Memory B cell (primary cell): Measurements from ENCODE around the gene USF2.
A peak's percentile ranks its signal among the peaks of the same experiment; 100 is the strongest.
"Not testable (repeated sequence)": the region's sequence is repeated elsewhere in the genome, so short reads cannot be mapped to it uniquely, and the experiment has no call there.

ENCODE experiments used
- ATAC-seq: fragments of 150-1000 bp; cut with Tn5 transposase; 2 replicates; pipeline ENCODE4 v1.10.0; 2021; ENCODE audit warnings: low read depth, mild to moderate bottlenecking, moderate library complexity
- DNase-seq, 2 donors: peaks; one replicate each; pipeline ENCODE4 v3.0.0; 2022; ENCODE audit warnings: low spot score in 2 of 2
- H3K27ac Mint-ChIP-seq: one replicate; pipeline ENCODE4 v1.8.0; 2022; ENCODE audit warnings: mild to moderate bottlenecking, moderate library complexity, mixed read lengths
- H3K27me3 Mint-ChIP-seq: one replicate; pipeline ENCODE4 v1.8.0; 2022; ENCODE audit warnings: mixed read lengths
- H3K36me3 Mint-ChIP-seq: one replicate; pipeline ENCODE4 v1.8.0; 2022; ENCODE audit warnings: mild to moderate bottlenecking, mixed read lengths
- H3K4me1 Mint-ChIP-seq: one replicate; pipeline ENCODE4 v1.8.0; 2022; ENCODE audit warnings: mixed read lengths
- H3K4me3 Mint-ChIP-seq: one replicate; pipeline ENCODE4 v1.8.0; 2022; ENCODE audit warnings: mild to moderate bottlenecking, moderate library complexity, mixed read lengths
- H3K9me3 Mint-ChIP-seq: one replicate; pipeline ENCODE4 v1.8.0; 2022; ENCODE audit warnings: mixed read lengths

USF2 gene

GRCh38 chr19:35279374-35279773, 10.6 kb downstream of the USF2 start:
- ATAC-seq (no peak), DNase-seq (no peak)
- Mint-ChIP-seq H3K27me3 (no peaks in the 10 kb centered on the region), H3K4me3 (no peak overlapping the region), H3K4me1 (peaks cover 31% of the 10 kb centered on the region), H3K36me3 (peaks cover 11% of the 10 kb centered on the region), H3K27ac (peak overlapping the region; percentile 17), H3K9me3 (no peaks in the 10 kb centered on the region)

- Mint-ChIP-seq H3K4me3 (peak overlapping the region; percentile 12), H3K27ac (peak overlapping the region; percentile 51), H3K27me3 (no peaks in the 10 kb centered on the region), H3K9me3 (no peaks in the 10 kb centered on the region), H3K36me3 (peaks cover 11% of the 10 kb centered on the region), H3K4me1 (peaks cover 31% of the 10 kb centered on the region)
- ATAC-seq (peak; percentile 30), DNase-seq (no peak)
These were observed 11.4 kb downstream of the USF2 start for GRCh38 chr19:35279985-35280821.

GRCh38 chr19:35281303-35281702, 12.5 kb downstream of the USF2 start:
- no peak for ATAC-seq
- no peak for DNase-seq
- H3K27me3 Mint-ChIP-seq: no peaks in the 10 kb centered on the region
- H3K4me1 Mint-ChIP-seq: peaks cover 31% of the 10 kb centered on the region
- peaks cover 8% of the 10 kb centered on the region for H3K36me3 Mint-ChIP-seq
- no peaks in the 10 kb centered on the region for H3K9me3 Mint-ChIP-seq
- peak overlapping the region; percentile 50 for H3K27ac Mint-ChIP-seq
- peak overlapping the region; percentile 14 for H3K4me3 Mint-ChIP-seq

GRCh38 chr19:35284153-35285094, 15.7 kb downstream of the USF2 start:
- no peak overlapping the region for H3K4me3 Mint-ChIP-seq
- H3K27ac Mint-ChIP-seq: no peak overlapping the region
- ATAC-seq: no peak
- no peaks in the 10 kb centered on the region for H3K36me3 Mint-ChIP-seq
- H3K9me3 Mint-ChIP-seq: no peaks in the 10 kb centered on the region
- H3K4me1 Mint-ChIP-seq: peaks cover 34% of the 10 kb centered on the region
- no peaks in the 10 kb centered on the region for H3K27me3 Mint-ChIP-seq
- DNase-seq: no peak

GRCh38 chr19:35285095-35285449, 16.3 kb downstream of the USF2 start:
- Mint-ChIP-seq H3K4me1 (peaks cover 32% of the 10 kb centered on the region), H3K4me3 (no peak overlapping the region), H3K27ac (no peak overlapping the region), H3K36me3 (no peaks in the 10 kb centered on the region), H3K27me3 (no peaks in the 10 kb centered on the region), H3K9me3 (no peaks in the 10 kb centered on the region)
- ATAC-seq (no peak), DNase-seq (no peak)

- DNase-seq, ATAC-seq, H3K9me3 Mint-ChIP-seq, H3K27me3 Mint-ChIP-seq, H3K4me3 Mint-ChIP-seq, H3K27ac Mint-ChIP-seq, H3K36me3 Mint-ChIP-seq: not testable (repeated sequence)
- peaks cover 29% of the 10 kb centered on the region for H3K4me1 Mint-ChIP-seq
These were observed 16.7 kb downstream of the USF2 start for GRCh38 chr19:35285465-35285864.

GRCh38 chr19:35286101-35286500, 17.3 kb downstream of the USF2 start:
- DNase-seq, H3K27ac Mint-ChIP-seq, H3K9me3 Mint-ChIP-seq, H3K36me3 Mint-ChIP-seq, ATAC-seq, H3K27me3 Mint-ChIP-seq, H3K4me3 Mint-ChIP-seq: not testable (repeated sequence)
- H3K4me1 Mint-ChIP-seq: peaks cover 24% of the 10 kb centered on the region

- no peak for DNase-seq
- no peak for ATAC-seq
- H3K9me3 Mint-ChIP-seq: no peaks in the 10 kb centered on the region
- no peak overlapping the region for H3K27ac Mint-ChIP-seq
- H3K4me3 Mint-ChIP-seq: no peak overlapping the region
- no peaks in the 10 kb centered on the region for H3K36me3 Mint-ChIP-seq
- H3K4me1 Mint-ChIP-seq: peaks cover 16% of the 10 kb centered on the region
- no peaks in the 10 kb centered on the region for H3K27me3 Mint-ChIP-seq
These were observed 19.0 kb downstream of the USF2 start for GRCh38 chr19:35287713-35288112.

GRCh38 chr19:35288331-35288730, 19.6 kb downstream of the USF2 start:
- H3K4me3 Mint-ChIP-seq: no peak overlapping the region
- H3K27ac Mint-ChIP-seq: no peak overlapping the region
- DNase-seq: no peak
- no peaks in the 10 kb centered on the region for H3K27me3 Mint-ChIP-seq
- no peak for ATAC-seq
- H3K9me3 Mint-ChIP-seq: no peaks in the 10 kb centered on the region
- peaks cover 15% of the 10 kb centered on the region for H3K4me1 Mint-ChIP-seq
- H3K36me3 Mint-ChIP-seq: no peaks in the 10 kb centered on the region

GRCh38 chr19:35288906-35289305, 20.1 kb downstream of the USF2 start:
- no peaks in the 10 kb centered on the region for H3K27me3 Mint-ChIP-seq
- ATAC-seq: no peak
- no peaks in the 10 kb centered on the region for H3K9me3 Mint-ChIP-seq
- no peak for DNase-seq
- no peak overlapping the region for H3K27ac Mint-ChIP-seq
- H3K36me3 Mint-ChIP-seq: no peaks in the 10 kb centered on the region
- H3K4me1 Mint-ChIP-seq: peaks cover 13% of the 10 kb centered on the region
- no peak overlapping the region for H3K4me3 Mint-ChIP-seq

GRCh38 chr19:35290381-35291127, 21.8 kb downstream of the USF2 start:
- peaks cover 2% of the 10 kb centered on the region for H3K27me3 Mint-ChIP-seq

GRCh38 chr19:35291259-35291658, 22.5 kb downstream of the USF2 start:
- Mint-ChIP-seq H3K36me3 (no peaks in the 10 kb centered on the region), H3K9me3 (no peaks in the 10 kb centered on the region), H3K4me1 (peaks cover 22% of the 10 kb centered on the region), H3K27ac (no peak overlapping the region), H3K27me3 (peaks cover 2% of the 10 kb centered on the region), H3K4me3 (no peak overlapping the region)
- ATAC-seq: no peak
- DNase-seq: no peak

More at GRCh38 chr19:35290381-35291127, 21.8 kb downstream of the USF2 start:
- ATAC-seq (no peak), DNase-seq (no peak)
- Mint-ChIP-seq H3K36me3 (no peaks in the 10 kb centered on the region), H3K4me1 (peaks cover 17% of the 10 kb centered on the region), H3K9me3 (no peaks in the 10 kb centered on the region), H3K4me3 (no peak overlapping the region), H3K27ac (no peak overlapping the region)

- DNase-seq (no peak), ATAC-seq (no peak)
- peaks cover 22% of the 10 kb centered on the region for H3K4me1 Mint-ChIP-seq
- H3K9me3 Mint-ChIP-seq: no peaks in the 10 kb centered on the region
- no peaks in the 10 kb centered on the region for H3K36me3 Mint-ChIP-seq
- H3K4me3 Mint-ChIP-seq: no peak within 1 kb of the TSS
- H3K27me3 Mint-ChIP-seq: peaks cover 2% of the 10 kb centered on the region
- H3K27ac Mint-ChIP-seq: no peak within 1 kb of the TSS
These were observed 23.2 kb downstream of the USF2 start, which contains the start of gene MAG for GRCh38 chr19:35291916-35292315. TSS of gene MAG (plus strand) at chr19:35292161. CDS start at chr19:35295409, 3,248 bp downstream.
